NCI-H226 (cell line): Measurements from ENCODE around the gene HMGCS1.
A peak's percentile ranks its signal among the peaks of the same experiment; 100 is the strongest.
"Not testable (repeated sequence)": the region's sequence is repeated elsewhere in the genome, so short reads cannot be mapped to it uniquely, and the experiment has no call there.

Experiments used
- DNase-seq: peaks from one replicate; pipeline ENCODE4 v3.0.0-alpha.2; 2015

The HMGCS1 gene

GRCh38 chr5:43313035-43313853 is at the start of gene HMGCS1:
TSS of gene HMGCS1 (minus strand) at chr5:43313412. CDS start at chr5:43298965, 14,447 bp downstream.
- DNase-seq = peak; percentile 100

- DNase-seq = no peak
Measured at GRCh38 chr5:43358726-43359125, 45.5 kb upstream of the HMGCS1 start.

DNA sequence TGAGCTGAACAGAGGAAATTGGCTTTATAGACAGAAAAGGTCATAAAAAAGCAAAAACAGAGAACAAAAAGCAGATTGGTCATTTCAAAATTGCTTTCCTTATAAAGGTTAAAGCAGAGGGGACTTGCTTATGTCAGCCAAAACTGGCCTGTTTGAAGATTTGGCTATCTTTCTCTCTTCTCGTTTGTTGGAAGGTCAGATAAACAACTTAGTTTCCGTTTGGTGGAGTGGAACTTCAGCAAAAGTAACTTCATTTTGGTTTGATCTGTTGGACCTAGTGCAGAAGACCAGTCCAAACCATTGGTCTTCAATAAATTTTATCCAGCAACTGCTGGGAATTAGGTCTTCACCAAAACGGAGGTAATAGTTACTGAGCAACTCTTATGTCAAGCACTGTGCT is 45.1 kb upstream of the HMGCS1 start:
- no peak for DNase-seq

DNA sequence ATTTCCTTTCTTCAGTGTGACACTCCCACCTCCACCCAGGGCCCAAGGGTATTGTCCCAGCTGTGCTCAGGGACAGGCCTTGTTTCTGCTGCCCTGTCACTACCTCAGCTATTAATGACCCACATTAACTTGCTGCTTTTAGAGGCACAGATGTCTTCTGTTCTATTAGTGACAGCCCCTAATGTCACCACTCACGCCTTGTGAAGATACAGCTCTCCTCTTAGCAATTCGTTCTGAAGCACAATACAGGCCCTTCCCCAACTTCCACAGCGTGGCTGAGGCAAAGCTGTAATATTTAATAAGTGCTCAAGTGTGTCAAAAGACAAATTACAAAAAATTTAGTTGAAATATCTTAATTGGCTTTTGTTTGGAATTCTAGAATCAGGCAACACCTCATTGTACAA is 44.7 kb upstream of the HMGCS1 start:
- no peak for DNase-seq

- DNase-seq = no peak
Measured at GRCh38 chr5:43357067-43357466, 43.9 kb upstream of the HMGCS1 start.

GRCh38 chr5:43354774-43355173 is 41.6 kb upstream of the HMGCS1 start:
- DNase-seq = no peak

DNA sequence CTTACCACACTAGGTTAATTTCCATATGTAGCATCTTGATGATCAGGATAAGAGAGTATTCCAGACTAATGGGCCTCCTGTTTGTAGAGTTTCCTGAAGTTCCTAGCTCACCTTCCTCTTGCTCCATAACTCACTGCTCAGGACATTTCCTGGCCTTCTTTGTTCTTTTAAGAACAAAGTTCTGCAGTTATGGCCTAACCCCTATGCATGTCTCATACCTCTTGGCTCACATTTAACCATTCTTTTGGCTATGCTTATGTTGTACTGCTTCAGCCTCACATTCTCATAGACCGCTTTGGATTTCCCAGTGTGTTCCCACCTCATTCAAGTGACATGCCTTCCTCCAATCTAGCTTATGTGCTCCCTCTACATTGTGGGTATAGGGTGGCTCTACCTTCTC is 40.5 kb upstream of the HMGCS1 start:
- no peak for DNase-seq

DNA sequence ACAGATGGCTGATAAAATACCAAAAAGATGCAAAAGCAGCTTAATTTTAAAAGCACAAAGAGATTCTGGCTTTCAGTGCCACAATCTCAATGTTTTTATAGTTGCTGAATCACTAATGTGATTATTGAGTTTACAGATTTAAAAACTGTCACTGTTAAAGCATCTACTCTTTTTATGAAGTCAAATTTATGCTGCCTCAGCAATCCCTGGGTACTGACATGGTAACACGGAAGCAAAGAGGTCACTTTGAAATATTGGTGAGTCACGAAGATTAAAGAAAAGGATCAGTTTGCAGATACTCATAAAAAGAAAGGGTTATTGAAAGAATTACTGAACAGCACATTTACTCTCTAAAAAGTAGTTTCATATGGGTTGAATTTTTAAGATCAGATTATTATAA is 39.7 kb upstream of the HMGCS1 start:
- no peak for DNase-seq

DNA sequence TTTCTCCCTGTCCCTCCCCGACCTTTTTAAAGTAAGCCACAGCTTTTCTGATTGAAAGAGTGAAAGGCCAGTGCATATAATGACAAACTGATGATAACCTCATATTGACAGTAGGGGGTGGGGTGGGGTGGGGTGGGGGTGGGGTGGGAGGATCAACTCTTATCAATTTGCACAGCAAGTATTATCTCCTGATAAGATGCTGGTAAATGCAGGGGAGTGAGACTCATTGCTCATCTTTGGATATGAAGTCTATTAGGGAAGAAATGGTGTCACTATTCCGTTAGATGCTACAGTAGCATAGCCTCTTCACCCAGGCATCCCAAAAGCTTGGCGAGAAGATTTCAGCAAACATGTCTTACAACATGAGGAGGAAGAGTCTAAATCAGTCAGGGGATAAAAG is 38.9 kb upstream of the HMGCS1 start:
- DNase-seq = no peak

DNA sequence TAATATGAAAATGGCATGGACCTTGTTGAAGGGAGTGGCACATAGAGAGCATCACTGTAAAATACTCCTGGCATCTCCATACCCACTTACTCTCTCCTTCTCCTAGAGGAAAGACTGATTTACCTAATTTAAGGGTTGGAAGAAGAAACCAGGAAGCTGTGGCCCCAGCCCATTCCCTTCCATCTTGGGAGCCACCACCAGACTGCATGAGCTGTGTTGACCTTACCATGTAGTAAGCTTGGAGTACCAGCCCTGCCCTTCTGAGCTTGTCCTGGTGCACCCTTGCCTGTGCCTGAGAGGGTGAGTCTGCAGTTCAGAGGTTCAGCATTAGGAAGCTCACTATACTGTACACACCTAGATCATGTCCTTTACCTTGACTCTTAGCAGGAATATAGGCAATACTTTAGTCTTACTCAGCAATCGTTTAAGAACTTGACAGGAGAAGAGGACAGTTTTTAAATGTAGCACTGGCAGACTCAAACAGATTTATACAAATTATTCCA is 35.7 kb upstream of the HMGCS1 start:
- DNase-seq = no peak

GRCh38 chr5:43348207-43348606 is 35.0 kb upstream of the HMGCS1 start:
- DNase-seq = no peak

DNA sequence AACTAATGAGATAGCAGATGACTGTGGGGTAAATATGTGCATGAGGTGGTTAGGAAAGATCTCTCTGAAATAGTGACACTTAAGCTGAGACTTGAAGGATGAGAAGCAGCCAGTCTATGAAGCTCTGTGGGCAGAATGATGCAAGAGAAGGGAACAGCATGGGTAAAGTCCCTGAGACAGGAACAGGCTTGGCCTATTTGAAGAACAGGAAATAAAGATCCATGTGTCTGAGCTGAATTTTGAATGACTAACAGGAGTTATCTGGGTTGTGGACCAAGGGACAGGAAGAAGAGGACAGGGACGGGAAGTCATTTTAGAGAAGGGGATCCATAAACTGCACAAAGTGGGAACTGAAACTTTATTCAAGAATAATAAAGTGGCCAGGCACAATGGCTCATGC is 25.6 kb upstream of the HMGCS1 start:
- no peak for DNase-seq

DNA sequence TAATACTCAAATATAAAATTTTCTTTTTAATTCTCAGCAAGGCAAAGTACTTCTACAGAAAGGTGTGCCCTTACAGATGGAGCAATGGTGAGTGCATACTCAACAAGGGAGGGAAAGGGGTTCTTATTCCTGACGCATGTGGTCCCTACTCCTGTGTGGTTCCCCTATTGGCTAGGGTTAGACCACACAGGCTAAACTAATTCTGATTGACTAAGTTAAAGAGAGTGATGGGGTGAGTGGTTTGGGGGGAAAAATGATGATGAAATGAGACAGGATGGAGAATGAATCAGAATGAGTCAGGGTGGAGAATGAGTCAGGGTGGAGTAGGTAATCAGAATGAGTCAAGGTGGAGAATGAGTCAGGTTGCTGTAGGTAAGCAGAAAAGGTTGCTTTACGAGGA is 22.9 kb upstream of the HMGCS1 start:
- DNase-seq = no peak

GRCh38 chr5:43335681-43336080 is 22.5 kb upstream of the HMGCS1 start:
- DNase-seq = no peak

GRCh38 chr5:43332401-43332800 is 19.2 kb upstream of the HMGCS1 start:
- DNase-seq = peak; percentile 9

- DNase-seq = not testable (repeated sequence)
Measured at GRCh38 chr5:43325624-43326023, 12.4 kb upstream of the HMGCS1 start.

DNA sequence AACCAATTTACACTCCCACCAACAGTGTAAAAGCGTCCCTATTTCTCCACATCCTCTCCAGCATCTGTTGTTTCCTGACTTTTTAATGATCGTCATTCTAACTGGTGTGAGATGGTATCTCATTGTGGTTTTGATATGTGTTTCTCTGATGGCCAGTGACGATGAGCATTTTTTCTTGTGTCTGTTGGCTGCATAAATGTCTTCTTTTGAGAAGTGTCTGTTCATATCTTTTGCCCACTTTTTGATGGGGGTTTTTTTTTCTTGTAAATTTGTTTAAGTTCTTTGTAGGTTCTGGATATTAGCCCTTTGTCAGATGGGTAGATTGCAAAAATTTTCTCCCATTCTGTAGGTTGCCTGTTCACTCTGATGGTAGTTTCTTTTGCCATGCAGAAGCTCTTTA is 10.3 kb upstream of the HMGCS1 start:
- DNase-seq = not testable (repeated sequence)

DNA sequence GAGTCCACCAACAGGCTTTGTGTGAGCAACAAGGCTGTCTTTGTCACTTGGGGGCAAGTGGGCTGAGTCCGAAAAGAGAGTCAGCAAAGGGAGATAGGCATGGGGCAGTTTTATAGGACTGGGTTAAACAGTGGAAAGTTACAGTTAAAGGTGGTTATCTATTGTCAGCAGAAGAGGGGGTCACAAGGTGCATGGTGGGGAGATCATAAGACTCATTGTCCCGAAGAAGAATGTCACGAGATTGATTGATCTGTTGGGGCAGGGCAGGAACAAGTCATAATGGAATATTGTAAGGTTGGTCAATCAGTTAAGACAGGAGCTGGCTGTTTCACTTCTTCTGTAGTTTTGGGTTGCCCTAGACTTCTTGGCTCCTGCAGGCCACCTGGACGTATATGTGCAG is 7.6 kb upstream of the HMGCS1 start:
- no peak for DNase-seq

DNA sequence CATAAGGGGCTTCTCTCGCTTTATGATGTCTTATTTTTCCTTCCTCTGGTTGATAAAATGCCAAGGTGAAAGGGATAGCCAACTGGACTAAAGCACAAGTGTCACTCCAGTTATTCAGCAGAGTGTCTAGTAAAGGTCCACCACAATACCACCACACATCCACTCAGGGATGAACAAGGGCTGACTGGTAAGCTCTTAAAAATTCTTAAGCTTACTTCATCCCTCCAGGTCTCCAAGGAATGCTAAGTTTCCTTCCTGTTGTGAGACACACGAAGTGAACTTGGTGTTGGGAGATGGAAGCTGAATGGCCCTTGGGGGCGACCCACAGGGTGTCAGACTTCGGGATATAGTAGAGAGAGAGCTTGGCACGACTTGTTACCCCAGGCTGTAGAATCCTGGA is 3.2 kb upstream of the HMGCS1 start:
- DNase-seq = peak; percentile 45

- DNase-seq = no peak
Measured at GRCh38 chr5:43315682-43316081, 2.5 kb upstream of the HMGCS1 start.

DNA sequence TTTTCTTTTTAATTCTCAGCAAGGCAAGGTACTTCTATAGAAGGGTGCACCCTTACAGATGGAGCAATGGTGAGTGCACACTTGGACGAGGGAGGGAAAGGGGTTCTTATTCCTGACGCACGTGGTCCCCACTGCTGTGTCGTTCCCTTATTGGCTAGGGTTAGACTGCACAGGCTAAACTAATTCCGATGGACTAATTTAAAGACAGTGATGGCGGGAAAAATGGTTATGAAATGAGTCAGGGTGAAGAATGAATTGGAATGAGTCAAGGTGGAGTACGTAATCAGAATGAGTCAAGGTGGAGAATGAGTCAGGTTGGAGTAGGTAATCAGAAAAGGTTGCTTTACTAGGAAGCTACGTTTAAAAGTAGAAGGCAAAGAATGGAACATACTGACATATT is 2.1 kb upstream of the HMGCS1 start:
- peak; percentile 85 for DNase-seq

GRCh38 chr5:43314724-43315123 is 1.5 kb upstream of the HMGCS1 start:
- peak; percentile 12 for DNase-seq

GRCh38 chr5:43313854-43314457 is 744 bp upstream of the HMGCS1 start:
- DNase-seq = peak; percentile 67

DNA sequence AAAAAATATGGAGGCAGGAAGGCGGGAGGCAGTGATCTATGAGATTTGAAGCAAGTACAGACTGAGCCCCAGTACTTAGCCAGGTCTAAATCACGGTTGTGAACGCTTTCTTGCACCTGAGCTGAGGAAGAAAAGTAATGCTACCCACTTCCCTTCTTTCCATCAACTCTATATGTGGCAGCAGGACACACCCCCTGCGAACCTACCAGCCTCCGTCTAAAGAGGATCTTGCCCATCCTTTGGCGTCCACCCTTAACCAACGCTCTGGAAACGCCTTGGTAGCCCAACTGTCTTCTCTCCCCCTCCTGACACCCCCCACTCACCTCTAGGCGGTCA is 545 bp downstream of the HMGCS1 start:
- DNase-seq = no peak
